ENCODE measurements around the gene IFITM1. TPM values are rescaled to one million over a fixed set of nuclear protein-coding genes. Genes with fewer than 3 reads are reported as not detected.

The IFITM1 gene
- total RNA-seq, 4 donors from 2014 or later = 29.9 to 138 (median 112) TPM

DNA sequence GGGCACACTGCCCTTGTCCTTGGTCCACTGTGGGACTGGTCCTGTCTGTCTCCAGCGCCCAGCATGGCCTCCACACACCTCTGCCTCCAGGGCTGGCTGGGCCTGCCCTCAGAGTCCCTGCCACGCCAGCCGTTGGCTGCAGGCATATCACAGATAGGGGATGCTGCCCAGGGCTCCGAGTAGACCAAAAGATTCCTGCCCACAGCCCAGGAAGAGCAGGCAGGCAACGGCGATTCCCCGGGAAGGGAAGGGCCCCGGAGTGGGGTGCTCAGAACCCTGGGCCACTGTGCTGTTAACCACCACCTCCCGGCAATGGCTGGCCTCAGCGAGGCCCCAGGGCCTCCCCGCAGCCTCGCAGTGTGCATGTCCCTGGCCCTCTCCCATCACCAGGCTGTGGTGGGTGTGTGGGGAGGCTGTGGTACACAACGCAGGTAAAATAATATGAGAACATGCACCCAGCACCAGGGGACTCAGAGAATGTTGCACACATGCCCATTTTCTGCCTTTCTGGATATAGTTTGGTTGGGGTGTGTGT is 16.7 kb upstream of the IFITM1 start:
- Histone ChIP-seq H3K36me3 (peaks cover 0 to 30% of the 10 kb centered on the region in 2 donors), H3K27me3 (peaks cover 59% of the 10 kb centered on the region), H3K27ac (peak overlapping the region in 1 of 4 donors; percentile 47), H3K4me3 (no peak overlapping the region), H3K4me1 (peaks cover 0 to 15% (median 4%) of the 10 kb centered on the region in 3 donors), H3K9me3 (no peaks in the 10 kb centered on the region)
- WGBS, 2 donors (ENCODE audit: low coverage in 1 of 2) = no CpG with 5 or more reads among the region's 13 CpGs
- no peak for TF ChIP-seq EP300 (IDR thresholded peaks at IDR 0.05)
- TF ChIP-seq POLR2A (IDR thresholded peaks at IDR 0.05) = no peak
- TF ChIP-seq, protein P1, sequence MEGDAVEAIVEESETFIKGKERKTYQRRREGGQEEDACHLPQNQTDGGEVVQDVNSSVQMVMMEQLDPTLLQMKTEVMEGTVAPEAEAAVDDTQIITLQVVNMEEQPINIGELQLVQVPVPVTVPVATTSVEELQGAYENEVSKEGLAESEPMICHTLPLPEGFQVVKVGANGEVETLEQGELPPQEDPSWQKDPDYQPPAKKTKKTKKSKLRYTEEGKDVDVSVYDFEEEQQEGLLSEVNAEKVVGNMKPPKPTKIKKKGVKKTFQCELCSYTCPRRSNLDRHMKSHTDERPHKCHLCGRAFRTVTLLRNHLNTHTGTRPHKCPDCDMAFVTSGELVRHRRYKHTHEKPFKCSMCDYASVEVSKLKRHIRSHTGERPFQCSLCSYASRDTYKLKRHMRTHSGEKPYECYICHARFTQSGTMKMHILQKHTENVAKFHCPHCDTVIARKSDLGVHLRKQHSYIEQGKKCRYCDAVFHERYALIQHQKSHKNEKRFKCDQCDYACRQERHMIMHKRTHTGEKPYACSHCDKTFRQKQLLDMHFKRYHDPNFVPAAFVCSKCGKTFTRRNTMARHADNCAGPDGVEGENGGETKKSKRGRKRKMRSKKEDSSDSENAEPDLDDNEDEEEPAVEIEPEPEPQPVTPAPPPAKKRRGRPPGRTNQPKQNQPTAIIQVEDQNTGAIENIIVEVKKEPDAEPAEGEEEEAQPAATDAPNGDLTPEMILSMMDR (IDR thresholded peaks at IDR 0.05) = no peak
- TF ChIP-seq POLR2AphosphoS5 (IDR thresholded peaks at IDR 0.05) = no peak
- ATAC-seq = no peak

DNA sequence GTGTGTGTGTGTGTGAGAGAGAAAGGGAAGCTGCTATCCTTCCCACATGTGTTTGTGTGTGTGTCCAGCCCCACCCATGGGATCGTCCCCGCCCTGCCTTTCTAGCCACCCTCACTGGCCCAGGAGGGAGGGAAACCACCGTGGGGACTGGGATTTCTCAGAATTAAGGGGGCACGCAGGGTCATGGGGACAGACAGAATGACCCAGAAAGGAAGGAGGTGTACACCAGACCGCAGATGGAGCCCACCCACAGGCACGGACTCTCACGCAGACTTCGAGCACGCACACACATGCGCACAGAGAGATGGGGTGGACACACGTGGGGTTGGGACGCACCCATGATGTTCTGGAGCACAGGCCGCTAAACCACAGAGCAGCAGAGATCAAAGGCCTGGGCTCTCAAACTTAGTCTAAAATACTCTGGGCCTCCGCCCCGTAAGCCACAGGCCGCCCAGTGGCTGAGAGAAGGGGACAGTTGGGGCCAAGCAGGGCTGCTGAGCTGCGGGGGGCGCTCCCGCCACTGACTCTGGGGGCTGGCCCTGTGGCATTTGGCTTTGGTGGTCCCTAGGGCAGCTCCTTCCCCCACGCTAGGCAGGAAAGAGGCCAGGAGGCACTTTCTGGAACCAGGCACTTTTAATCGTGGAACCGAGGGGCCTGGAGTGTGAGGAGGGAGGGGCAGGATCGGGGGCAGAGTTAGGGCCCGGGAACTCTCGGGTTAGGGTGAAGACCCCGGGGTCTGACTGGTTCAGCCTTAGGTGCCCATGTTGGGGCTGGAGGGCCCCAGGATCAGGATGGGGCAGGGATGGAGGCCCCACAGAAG is 16.0 kb upstream of the IFITM1 start:
- Histone ChIP-seq H3K4me3 (no peak overlapping the region), H3K4me1 (peaks cover 0 to 15% (median 4%) of the 10 kb centered on the region in 3 donors), H3K9me3 (no peaks in the 10 kb centered on the region), H3K27me3 (peaks cover 59% of the 10 kb centered on the region), H3K27ac (peak overlapping the region in 1 of 4 donors; percentile 47), H3K36me3 (peaks cover 0 to 24% of the 10 kb centered on the region in 2 donors)
- 31 to 77% methylated on average over 3 to 14 of the region's 26 CpGs for WGBS, 2 donors (ENCODE audit: low coverage in 1 of 2)
- peak; percentile 42 for ATAC-seq
- TF ChIP-seq EP300 (IDR thresholded peaks at IDR 0.05) (no peak), POLR2AphosphoS5 (IDR thresholded peaks at IDR 0.05) (no peak), POLR2A (IDR thresholded peaks at IDR 0.05) (no peak)
- TF ChIP-seq, protein P1 (IDR thresholded peaks at IDR 0.05) = no peak

DNA sequence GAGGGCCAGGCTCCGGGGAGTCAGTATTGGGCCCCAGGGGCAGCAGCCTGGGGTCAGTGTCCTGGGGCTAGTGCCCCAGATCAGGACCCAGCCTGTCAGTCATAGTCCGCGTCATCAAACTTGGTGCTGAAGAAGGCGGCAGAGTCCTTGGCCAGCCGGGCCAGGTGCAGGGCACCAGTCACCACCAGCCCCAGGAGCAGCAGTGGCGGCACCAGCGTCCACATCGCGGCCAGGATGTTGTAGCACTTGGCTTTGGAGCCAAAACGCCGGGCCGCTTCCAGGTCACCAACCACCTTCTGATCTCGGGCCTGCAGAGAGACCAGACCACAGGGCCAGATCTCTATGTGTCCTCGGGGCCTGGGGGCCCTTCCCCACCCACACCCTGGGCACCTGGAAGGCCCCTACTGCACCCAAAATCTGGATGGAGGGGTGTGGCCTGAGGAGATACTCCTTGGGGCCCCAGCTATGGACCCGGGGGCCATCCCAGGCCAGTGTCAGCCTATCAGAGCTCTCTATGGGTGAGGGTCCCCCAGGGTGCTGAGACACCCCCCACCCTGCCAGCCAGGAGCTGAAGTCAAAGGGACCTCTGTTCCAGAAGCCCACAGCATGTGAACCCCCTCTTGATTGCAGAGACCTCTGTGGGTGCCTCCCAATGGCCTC is 15.3 kb upstream of the IFITM1 start:
- WGBS, 2 donors (ENCODE audit: low coverage in 1 of 2) = no CpG with 5 or more reads among the region's 15 CpGs
- peak overlapping the region in 1 of 4 donors; percentile 47 for H3K27ac ChIP-seq

DNA sequence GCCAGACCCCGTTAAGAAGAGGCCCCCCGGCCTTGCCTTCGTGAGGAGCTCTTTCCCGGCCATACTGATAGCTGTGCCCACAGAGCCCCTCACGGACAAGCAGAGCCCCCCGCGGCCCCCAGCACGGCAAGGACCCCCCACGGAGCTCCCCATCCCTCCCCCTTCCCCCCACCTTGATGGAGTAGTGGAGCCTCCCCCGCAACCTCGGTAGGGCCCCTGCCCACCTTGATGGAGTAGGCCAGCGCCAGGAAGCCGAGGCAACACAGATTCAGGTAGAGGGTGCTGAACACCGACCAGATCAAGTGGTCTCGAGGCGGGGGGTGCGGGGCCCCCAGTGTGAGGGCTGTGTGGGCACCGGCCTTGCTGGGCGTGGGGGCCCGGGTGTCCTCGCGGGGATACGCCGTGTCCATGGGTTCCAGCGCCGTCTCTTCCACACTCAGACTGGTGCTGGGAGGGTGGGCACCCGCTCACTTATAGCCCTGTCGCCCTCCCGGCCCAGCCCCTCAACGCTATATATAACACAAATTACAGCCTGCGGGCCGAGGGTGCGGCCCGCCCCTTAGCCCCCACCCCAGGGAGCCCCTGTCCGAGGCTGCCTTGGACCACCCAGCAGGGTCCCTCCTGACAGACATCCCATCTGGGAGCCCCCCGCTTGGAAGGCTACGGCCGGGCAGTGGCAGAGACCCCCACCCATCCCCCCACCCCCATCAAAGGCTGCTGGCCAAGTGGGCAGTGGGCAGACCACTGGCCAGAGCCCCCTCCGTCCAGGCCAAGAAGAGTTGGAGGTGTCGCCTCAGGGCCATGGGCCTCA is 14.6 kb upstream of the IFITM1 start, which contains the start of gene IFITM5:
Gene IFITM5, minus strand, starts transcription at position 446 of the 811 bp plus-strand sequence. Its CDS starts 36 bp downstream, at position 410.
- no peak for ATAC-seq

More for the DNA sequence above, 15.3 kb upstream of the IFITM1 start:
- TF ChIP-seq POLR2AphosphoS5 (IDR thresholded peaks at IDR 0.05) (no peak), EP300 (IDR thresholded peaks at IDR 0.05) (no peak), POLR2A (IDR thresholded peaks at IDR 0.05) (no peak)
- TF ChIP-seq, protein P1 (IDR thresholded peaks at IDR 0.05) = no peak
- H3K9me3 ChIP-seq = no peaks in the 10 kb centered on the region
- H3K4me3 ChIP-seq = no peak overlapping the region
- peaks cover 59% of the 10 kb centered on the region for H3K27me3 ChIP-seq
- H3K36me3 ChIP-seq = peaks cover 0 to 18% of the 10 kb centered on the region in 2 donors
- no peak for ATAC-seq
- peaks cover 0 to 15% (median 4%) of the 10 kb centered on the region in 3 donors for H3K4me1 ChIP-seq

More for the DNA sequence above, 14.6 kb upstream of the IFITM1 start, which contains the start of gene IFITM5:
- TF ChIP-seq, protein P1 (IDR thresholded peaks at IDR 0.05) = no peak
- Histone ChIP-seq H3K27me3 (peaks cover 59% of the 10 kb centered on the region), H3K9me3 (no peaks in the 10 kb centered on the region), H3K36me3 (peaks cover 0 to 10% of the 10 kb centered on the region in 2 donors), H3K4me3 (no peak within 1 kb of the TSS), H3K27ac (peak within 1 kb of the TSS in 1 of 4 donors; percentile 47), H3K4me1 (peaks cover 0 to 16% (median 4%) of the 10 kb centered on the region in 3 donors)
- no CpG with 5 or more reads among the region's 40 CpGs for WGBS, 2 donors (ENCODE audit: low coverage in 1 of 2)
